Fibroblast of lung (primary cell): Measurements from ENCODE around the gene KCNMA1. TPM values are rescaled to one million over a fixed set of nuclear protein-coding genes. Genes with fewer than 3 reads are reported as not detected.

ENCODE experiments used
- DNase-seq, 2 donors: peaks; one replicate each; pipeline versions ENCODE4 v3.0.0 to v3.0.0-alpha.2; 2010; ENCODE audit warnings: low read depth in 2 of 2
- H2AFZ ChIP-seq: 2 replicates; pipeline ENCODE4 v1.5.1; 2012; ENCODE audit warnings: low read length, control low read depth, inconsistent platforms
- H3K27ac ChIP-seq: 2 replicates; pipeline ENCODE4 v1.5.1; 2011; ENCODE audit warnings: low read length, control low read depth; ENCODE audit not compliant: insufficient read depth
- H3K27me3 ChIP-seq: 2 replicates; pipeline ENCODE4 v1.5.1; 2011; ENCODE audit warnings: mild to moderate bottlenecking, low read length; ENCODE audit not compliant: control insufficient read depth, insufficient read depth
- H3K36me3 ChIP-seq: 2 replicates; pipeline ENCODE4 v1.5.1; 2011; ENCODE audit warnings: low read length; ENCODE audit not compliant: control insufficient read depth, insufficient read depth
- H3K4me1 ChIP-seq: 2 replicates; pipeline ENCODE4 v1.5.1; 2011; ENCODE audit warnings: low read length; ENCODE audit not compliant: control insufficient read depth, insufficient read depth; ENCODE audit errors: extremely low read depth
- H3K4me2 ChIP-seq: 2 replicates; pipeline ENCODE4 v1.5.1; 2011; ENCODE audit warnings: low read length, control low read depth; ENCODE audit not compliant: insufficient read depth; ENCODE audit errors: extremely low read depth
- H3K4me3 ChIP-seq, 4 experiments: fragments of 200-600 bp in 1 of 4; sonication (generic) in 1 of 4; replicated peaks in 1 of 4; 2 replicates each; pipeline ENCODE4 v1.5.1; 2011 to 2016; ENCODE audit warnings: low read length in 4 of 4, low read depth in 3 of 4, mild to moderate bottlenecking in 3 of 4, control low read depth in 2 of 4, inconsistent platforms in 1 of 4, mixed read lengths in 1 of 4; ENCODE audit not compliant: insufficient read depth in 1 of 4; ENCODE audit errors: control extremely low read depth in 1 of 4
- H3K79me2 ChIP-seq: 2 replicates; pipeline ENCODE4 v1.5.1; 2012; ENCODE audit warnings: mild to moderate bottlenecking, low read length, inconsistent platforms; ENCODE audit not compliant: control insufficient read depth, insufficient read depth
- H3K9ac ChIP-seq: 2 replicates; pipeline ENCODE4 v1.5.1; 2011; ENCODE audit warnings: mild to moderate bottlenecking, low read length, control low read depth; ENCODE audit not compliant: insufficient read depth
- H3K9me3 ChIP-seq: 2 replicates; pipeline ENCODE4 v1.5.1; 2012; ENCODE audit warnings: low read depth, low read length; ENCODE audit not compliant: control insufficient read depth, insufficient read depth
- H4K20me1 ChIP-seq: 2 replicates; pipeline ENCODE4 v1.5.1; 2011; ENCODE audit warnings: low read length; ENCODE audit not compliant: control insufficient read depth, insufficient read depth; ENCODE audit errors: extremely low read depth
- CTCF ChIP-seq, 2 donors: IDR thresholded peaks in 1 of 2; conservative IDR thresholded peaks in 1 of 2; 1 replicate in 1 of 2; 2 replicates in 1 of 2; pipeline ENCODE4 v1.5.1; 2011 to 2012; ENCODE audit warnings: low read length in 2 of 2, control low read depth in 1 of 2, inconsistent platforms in 1 of 2, low read depth in 1 of 2, mild to moderate bottlenecking in 1 of 2
- EZH2 ChIP-seq: IDR thresholded peaks from 2 replicates; pipeline ENCODE4 v1.5.1; 2012; ENCODE audit warnings: low read length, control low read depth, mild to moderate bottlenecking; ENCODE audit errors: missing control alignments
- polyA plus RNA-seq, 2 donors: library from polyadenylated mRNA; depleted of rRNA in 1 of 2; stranded (reverse) in 1 of 2; unstranded in 1 of 2; fragments of >200 nt; gene quantifications; 2 replicates each; pipeline ENCODE4 v1.2.1, GENCODE V29; 2011 to 2012; ENCODE audit warnings: missing spikeins in 1 of 2
- total RNA-seq: library from RNA; depleted of rRNA; stranded (reverse); fragments of >200 nt; gene quantifications from 2 replicates; pipeline ENCODE4 v1.2.1, GENCODE V29; 2014

Gene KCNMA1
- total and polyA plus RNA-seq, 2 donors (not counting 1 experiment from before 2014, with no cell fraction given) = 31.0 to 138 TPM

DNA sequence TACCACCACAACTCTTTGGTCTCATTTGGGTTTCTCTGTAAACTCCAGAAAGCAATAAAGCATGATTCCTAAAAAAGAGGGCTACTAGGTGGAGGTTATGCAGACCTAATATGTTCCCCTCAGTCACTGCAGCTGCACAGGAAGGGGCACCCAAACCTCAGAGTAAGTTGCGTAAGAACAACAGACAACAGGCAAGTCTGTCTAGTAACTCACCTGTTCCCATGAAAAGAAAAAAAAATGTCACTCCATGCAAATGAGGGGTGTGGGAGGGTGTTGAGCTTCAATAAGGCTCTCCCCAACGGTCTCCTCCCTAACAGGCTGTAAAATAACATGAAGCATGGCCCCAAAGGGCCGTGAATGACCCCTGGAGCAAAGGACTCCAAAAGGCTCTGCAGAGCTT is 461.4 kb downstream of the KCNMA1 start:
- no peak for DNase-seq
- H3K9me3 ChIP-seq = no peaks in the 10 kb centered on the region

GRCh38 chr10:77175631-77176222 is 461.9 kb downstream of the KCNMA1 start:
- no peak overlapping the region for H3K4me2 ChIP-seq
- H3K9ac ChIP-seq = no peak overlapping the region
- no peaks in the 10 kb centered on the region for H3K9me3 ChIP-seq
- no peak overlapping the region for H3K4me3 ChIP-seq
- DNase-seq = no peak
- H2AFZ ChIP-seq = no peak overlapping the region
- TF ChIP-seq EZH2 (no peak), CTCF (conservative IDR thresholded peaks at IDR 0.05 in 1 of 2, IDR thresholded peaks at IDR 0.05 in 1 of 2; ENCODE audit: low read depth in 1 of 2, low read length in 2 of 2) (no peak)
- no peaks in the 10 kb centered on the region for H3K27me3 ChIP-seq
- H3K4me1 ChIP-seq = peaks cover 10% of the 10 kb centered on the region
- no peak overlapping the region for H3K27ac ChIP-seq
- no peaks in the 10 kb centered on the region for H3K79me2 ChIP-seq
- no peaks in the 10 kb centered on the region for H3K36me3 ChIP-seq
- H4K20me1 ChIP-seq = no peaks in the 10 kb centered on the region

More for the DNA sequence above, 461.4 kb downstream of the KCNMA1 start:
- no peak overlapping the region for H3K27ac ChIP-seq
- H2AFZ ChIP-seq = no peak overlapping the region
- H3K27me3 ChIP-seq = no peaks in the 10 kb centered on the region
- no peak overlapping the region for H3K9ac ChIP-seq
- H3K4me3 ChIP-seq = no peak overlapping the region
- no peaks in the 10 kb centered on the region for H3K79me2 ChIP-seq
- no peak for TF ChIP-seq EZH2
- no peak for TF ChIP-seq CTCF (conservative IDR thresholded peaks at IDR 0.05 in 1 of 2, IDR thresholded peaks at IDR 0.05 in 1 of 2; ENCODE audit: low read depth in 1 of 2, low read length in 2 of 2)
- H3K4me2 ChIP-seq = no peak overlapping the region
- H3K4me1 ChIP-seq = peaks cover 10% of the 10 kb centered on the region
- H3K36me3 ChIP-seq = no peaks in the 10 kb centered on the region
- no peaks in the 10 kb centered on the region for H4K20me1 ChIP-seq

GRCh38 chr10:77173615-77174461 is 463.8 kb downstream of the KCNMA1 start:
- Histone ChIP-seq H3K9me3 (no peaks in the 10 kb centered on the region), H4K20me1 (no peaks in the 10 kb centered on the region), H3K9ac (no peak overlapping the region), H3K4me1 (peaks cover 2% of the 10 kb centered on the region), H3K79me2 (no peaks in the 10 kb centered on the region), H3K36me3 (no peaks in the 10 kb centered on the region), H2AFZ (no peak overlapping the region), H3K27ac (no peak overlapping the region), H3K4me3 (no peak overlapping the region), H3K27me3 (no peaks in the 10 kb centered on the region), H3K4me2 (no peak overlapping the region)
- peak; percentile 63 to 85 for DNase-seq
- no peak for TF ChIP-seq EZH2
- TF ChIP-seq CTCF (conservative IDR thresholded peaks at IDR 0.05 in 1 of 2, IDR thresholded peaks at IDR 0.05 in 1 of 2; ENCODE audit: low read depth in 1 of 2, low read length in 2 of 2) = peak; percentile 92 to 96
